Mammary epithelial cell (primary cell): ENCODE data around the gene ALG6.

Experiments used
- EZH2 ChIP-seq: IDR thresholded peaks from 2 replicates; pipeline ENCODE4 v1.6.1; 2012; ENCODE audit warnings: low read length, inconsistent platforms, borderline replicate concordance
- TF ChIP-seq, protein P1 (sequence below), 2 donors: IDR thresholded peaks in 1 of 2; conservative IDR thresholded peaks in 1 of 2; 2 replicates each; pipeline ENCODE4 v1.5.1; 2011 to 2012; ENCODE audit warnings: inconsistent platforms in 2 of 2, low read length in 2 of 2, mild to moderate bottlenecking in 2 of 2, control low read depth in 1 of 2, low read depth in 1 of 2; ENCODE audit not compliant: insufficient read depth in 1 of 2; ENCODE audit errors: extremely low read depth in 1 of 2

GRCh38 chr1:63414691-63415365 is 47.4 kb downstream of the ALG6 start:
- TF ChIP-seq, protein P1, sequence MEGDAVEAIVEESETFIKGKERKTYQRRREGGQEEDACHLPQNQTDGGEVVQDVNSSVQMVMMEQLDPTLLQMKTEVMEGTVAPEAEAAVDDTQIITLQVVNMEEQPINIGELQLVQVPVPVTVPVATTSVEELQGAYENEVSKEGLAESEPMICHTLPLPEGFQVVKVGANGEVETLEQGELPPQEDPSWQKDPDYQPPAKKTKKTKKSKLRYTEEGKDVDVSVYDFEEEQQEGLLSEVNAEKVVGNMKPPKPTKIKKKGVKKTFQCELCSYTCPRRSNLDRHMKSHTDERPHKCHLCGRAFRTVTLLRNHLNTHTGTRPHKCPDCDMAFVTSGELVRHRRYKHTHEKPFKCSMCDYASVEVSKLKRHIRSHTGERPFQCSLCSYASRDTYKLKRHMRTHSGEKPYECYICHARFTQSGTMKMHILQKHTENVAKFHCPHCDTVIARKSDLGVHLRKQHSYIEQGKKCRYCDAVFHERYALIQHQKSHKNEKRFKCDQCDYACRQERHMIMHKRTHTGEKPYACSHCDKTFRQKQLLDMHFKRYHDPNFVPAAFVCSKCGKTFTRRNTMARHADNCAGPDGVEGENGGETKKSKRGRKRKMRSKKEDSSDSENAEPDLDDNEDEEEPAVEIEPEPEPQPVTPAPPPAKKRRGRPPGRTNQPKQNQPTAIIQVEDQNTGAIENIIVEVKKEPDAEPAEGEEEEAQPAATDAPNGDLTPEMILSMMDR (conservative IDR thresholded peaks at IDR 0.05 in 1 of 2, IDR thresholded peaks at IDR 0.05 in 1 of 2; ENCODE audit: extremely low read depth in 1 of 2, insufficient read depth in 1 of 2, low read depth in 1 of 2, low read length in 2 of 2) = no peak
- TF ChIP-seq EZH2 = no peak
